ENCODE results near the gene CXCR4.

The CXCR4 gene

DNA sequence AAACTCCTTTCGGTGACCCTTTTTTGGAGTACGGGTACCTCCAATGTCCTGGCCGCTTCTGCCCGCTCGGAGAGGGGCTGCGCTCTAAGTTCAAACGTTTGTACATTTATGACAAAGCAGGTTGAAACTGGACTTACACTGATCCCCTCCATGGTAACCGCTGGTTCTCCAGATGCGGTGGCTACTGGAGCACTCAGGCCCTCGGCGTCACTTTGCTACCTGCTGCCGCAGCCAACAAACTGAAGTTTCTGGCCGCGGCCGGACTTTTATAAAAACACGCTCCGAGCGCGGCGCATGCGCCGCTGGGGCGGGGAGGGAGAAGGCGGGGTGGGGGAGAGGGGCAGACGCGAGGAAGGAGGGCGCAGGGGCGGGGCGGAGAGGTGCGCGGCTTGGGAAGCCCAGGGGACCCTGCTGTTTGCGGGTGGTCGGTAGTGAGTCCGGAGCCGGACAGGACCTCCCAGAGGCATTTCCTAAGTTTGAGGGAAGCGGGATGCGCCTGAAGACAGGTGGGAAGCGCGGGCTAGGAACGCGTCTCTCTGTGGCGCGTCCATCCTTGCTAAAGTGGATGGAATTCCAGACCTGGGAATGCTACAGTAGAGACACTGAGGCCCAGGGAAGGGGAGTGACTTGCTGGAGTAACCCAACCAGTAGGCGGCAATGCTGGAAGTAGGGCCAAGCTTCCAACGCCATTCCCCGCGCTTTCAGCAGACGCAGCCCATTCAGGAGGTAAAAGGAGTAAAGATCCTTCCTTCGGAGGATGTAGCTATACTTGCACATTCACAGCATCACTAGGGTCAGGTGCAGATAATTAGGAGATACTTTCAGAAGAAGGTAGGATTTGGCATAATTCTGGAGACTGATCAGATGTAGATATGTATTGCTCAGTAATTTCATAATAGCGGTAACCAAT is at the start of gene CXCR4:
Gene CXCR4, minus strand, starts transcription at position 241 of the 910 bp plus-strand sequence. Its CDS starts 89 bp downstream, at position 152.
- DNase-seq (ENCODE audit: low read depth in 3 of 3) = peak; percentile 66 to 76 (median 73)

GRCh38 chr2:136164280-136164776 is 46.4 kb upstream of the CXCR4 start:
- no peak for DNase-seq (ENCODE audit: low read depth in 3 of 3)

- no peak for DNase-seq (ENCODE audit: low read depth in 3 of 3)
These were observed 44.5 kb upstream of the CXCR4 start for GRCh38 chr2:136162438-136162837.

- DNase-seq (ENCODE audit: low read depth in 3 of 3) = no peak
These were observed 38.5 kb upstream of the CXCR4 start for GRCh38 chr2:136156411-136156810.

- DNase-seq (ENCODE audit: low read depth in 3 of 3) = no peak
These were observed 36.4 kb upstream of the CXCR4 start for GRCh38 chr2:136154384-136154783.

- no peak for DNase-seq (ENCODE audit: low read depth in 3 of 3)
These were observed 33.3 kb upstream of the CXCR4 start for GRCh38 chr2:136151021-136151971.

DNA sequence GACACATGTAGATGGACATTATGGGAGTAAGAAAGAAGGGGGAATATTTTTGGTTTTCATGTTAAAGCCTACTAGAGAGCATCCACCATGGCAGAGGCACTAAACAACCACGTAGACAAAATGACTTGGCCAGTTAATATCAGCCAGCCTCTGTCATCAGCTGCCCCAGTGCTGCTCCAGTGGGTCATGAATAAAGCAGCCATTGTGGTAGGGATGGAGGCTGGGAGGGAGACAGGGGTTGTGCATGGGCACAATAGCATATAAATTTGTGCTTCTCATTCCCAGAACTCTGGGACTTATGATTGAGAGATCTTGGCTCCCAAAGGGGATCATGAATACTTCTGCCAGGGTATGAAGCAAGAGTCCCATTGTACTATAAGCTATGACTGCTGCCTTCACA is 31.1 kb upstream of the CXCR4 start:
- no peak for DNase-seq (ENCODE audit: low read depth in 3 of 3)

DNA sequence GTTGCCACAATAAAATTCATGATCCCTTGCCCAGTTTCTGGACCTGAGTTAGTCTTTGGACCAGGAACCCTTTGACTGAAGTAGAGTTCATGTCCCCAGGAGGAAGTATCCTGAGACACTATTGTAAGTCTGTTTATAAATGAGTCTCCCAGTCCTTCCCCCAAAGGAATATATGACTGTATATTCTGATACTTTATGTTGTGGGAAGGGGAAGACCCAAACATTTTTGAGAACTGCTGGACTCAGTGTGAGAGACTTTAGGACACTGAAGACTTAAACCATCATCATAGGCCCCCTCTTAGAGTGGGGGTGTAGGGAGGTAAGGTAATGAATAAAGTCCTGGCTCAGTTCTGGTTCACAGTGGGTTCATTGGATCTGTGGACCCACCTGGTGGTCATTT is 28.6 kb upstream of the CXCR4 start:
- no peak for DNase-seq (ENCODE audit: low read depth in 3 of 3)

DNA sequence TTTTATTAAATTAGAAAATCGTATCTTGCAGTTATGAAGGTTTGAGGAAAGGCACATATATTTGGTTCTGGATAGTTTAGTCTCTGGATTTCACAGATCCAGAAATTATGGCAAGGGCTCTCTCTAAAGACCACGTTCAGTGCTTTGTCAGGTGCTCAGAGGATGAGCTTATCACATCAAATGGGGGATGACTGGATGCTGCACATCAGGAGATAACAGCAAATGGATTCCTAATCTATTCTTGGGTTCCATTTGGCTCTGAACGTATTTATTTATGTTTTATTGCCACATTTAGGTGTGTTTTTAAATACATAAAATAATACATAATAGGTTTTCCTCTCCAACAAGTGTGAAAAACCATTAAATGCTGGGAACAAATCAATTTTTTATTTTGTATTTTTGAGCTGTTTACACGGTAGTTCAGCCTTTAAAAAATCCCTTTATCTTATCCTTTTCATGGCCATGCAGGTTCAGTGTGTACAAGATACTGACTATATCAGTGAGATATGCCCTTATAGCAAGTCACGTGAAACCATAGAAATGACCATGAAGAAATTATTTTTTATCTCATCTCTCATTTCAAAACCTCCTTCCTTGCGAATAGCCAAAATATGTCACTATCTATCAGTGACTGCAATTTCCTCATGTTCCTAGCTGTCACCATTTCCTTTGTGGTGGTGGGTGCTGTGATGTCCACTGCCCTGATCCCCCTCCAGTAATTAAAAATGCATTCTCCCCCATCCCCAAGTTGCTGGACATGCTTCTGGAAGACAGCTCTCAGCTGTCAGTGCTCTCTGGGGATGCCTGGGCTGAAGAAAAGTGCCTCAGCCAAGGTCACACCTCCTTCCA is 25.9 kb upstream of the CXCR4 start:
- DNase-seq (ENCODE audit: low read depth in 3 of 3) = no peak

GRCh38 chr2:136141510-136142149 is 23.7 kb upstream of the CXCR4 start:
- DNase-seq (ENCODE audit: low read depth in 3 of 3) = no peak

DNA sequence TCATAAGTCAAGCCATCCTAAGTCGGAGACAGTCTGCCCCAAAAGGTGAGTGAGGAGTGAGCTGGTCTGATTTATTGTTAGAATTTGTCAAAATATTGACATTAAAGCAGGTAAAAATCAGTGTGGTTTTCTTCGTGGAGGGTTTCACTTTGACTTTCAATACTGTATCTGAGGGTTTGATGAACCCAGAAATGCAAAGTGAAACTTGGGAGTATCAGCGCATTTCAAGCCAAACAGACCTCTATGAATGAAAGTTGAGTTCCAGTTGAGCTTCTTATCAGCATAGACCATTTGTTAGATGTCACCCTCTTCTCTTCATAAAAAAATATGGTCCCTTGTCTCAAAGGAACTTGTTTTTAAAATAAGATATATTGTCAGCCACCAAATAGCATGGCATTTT is 21.7 kb upstream of the CXCR4 start:
- DNase-seq (ENCODE audit: low read depth in 3 of 3) = no peak

DNA sequence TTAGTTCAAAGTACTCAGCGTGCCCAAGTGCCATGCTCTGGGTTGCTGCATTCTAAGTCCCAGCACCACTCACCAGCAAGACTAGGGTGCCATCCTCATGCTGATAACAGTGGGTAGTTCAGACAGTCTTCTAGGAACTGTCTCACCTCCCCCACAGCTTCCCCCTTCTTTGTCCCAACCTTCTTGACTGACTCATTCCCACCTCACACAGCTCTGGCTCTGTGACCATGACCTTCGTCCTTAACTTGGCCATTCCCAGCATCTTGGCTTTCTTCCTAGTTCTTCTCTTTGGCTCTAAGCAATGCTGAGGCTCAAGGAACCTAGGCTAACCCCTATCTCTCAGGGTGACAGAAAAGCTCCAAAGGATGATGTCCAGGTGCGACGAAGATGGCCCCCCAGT is 20.0 kb upstream of the CXCR4 start:
- no peak for DNase-seq (ENCODE audit: low read depth in 3 of 3)

DNA sequence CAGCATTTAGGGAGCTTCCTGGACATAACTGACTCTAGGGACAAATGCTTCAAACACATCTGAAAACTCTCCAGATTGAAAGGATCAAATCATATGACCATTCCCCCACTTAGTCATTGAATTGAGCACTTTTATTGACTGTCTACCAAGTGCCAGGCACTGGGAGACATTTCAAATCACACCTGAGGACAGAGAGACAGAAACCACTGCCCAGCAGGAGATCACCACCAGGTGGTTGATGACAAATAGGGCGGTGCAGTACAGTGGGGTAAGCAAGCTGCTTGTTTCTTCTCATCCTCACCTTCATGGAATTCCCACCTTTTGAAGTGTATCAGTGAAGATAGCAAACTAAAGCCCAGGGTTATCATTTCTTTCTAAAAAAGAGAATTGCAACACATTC is 19.0 kb upstream of the CXCR4 start:
- no peak for DNase-seq (ENCODE audit: low read depth in 3 of 3)

GRCh38 chr2:136135921-136136906 is 18.3 kb upstream of the CXCR4 start:
- peak in 1 of 3 donors; percentile 23 for DNase-seq (ENCODE audit: low read depth in 3 of 3)

DNA sequence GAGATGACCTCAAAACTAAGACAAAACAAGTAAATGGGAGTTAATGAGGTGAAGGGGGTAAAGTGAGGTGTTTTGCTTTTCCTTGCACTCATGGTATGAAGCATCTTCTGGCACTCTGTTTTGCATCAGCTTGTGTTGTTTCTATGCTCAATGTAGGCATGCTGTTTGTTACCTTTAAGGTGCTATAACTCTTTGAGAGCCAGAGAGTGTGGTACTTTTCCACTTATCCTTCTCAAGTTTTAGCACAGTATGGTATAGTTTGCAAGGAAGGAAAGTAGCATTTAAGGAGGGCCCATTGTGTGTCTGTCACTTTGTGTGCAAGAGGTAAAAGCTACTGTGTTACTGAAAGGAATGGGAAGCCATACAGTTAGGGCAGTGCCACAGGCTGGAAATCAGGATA is 17.5 kb upstream of the CXCR4 start:
- DNase-seq (ENCODE audit: low read depth in 3 of 3) = no peak

GRCh38 chr2:136134126-136134525 is 16.2 kb upstream of the CXCR4 start:
- DNase-seq (ENCODE audit: low read depth in 3 of 3) = peak in 1 of 3 donors; percentile 50

DNA sequence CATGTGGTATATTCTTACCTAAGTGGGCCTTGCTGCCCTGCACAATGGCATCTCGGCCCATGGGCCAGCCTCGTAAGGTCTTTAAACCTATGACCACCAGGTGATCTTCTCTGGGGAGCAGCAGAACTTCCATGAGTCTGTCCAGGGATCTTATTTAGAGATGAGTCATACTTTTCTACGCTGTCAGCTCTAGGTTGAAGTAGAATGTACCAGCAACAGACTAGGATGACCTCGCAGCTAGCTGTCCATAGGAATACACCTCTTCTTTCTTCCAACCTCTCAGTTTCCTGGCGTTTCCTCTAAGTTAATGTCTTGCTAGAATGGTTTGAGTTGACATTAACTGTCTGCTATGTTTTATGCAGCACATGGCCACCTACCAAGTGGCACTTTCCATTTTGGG is 15.6 kb upstream of the CXCR4 start:
- no peak for DNase-seq (ENCODE audit: low read depth in 3 of 3)

DNA sequence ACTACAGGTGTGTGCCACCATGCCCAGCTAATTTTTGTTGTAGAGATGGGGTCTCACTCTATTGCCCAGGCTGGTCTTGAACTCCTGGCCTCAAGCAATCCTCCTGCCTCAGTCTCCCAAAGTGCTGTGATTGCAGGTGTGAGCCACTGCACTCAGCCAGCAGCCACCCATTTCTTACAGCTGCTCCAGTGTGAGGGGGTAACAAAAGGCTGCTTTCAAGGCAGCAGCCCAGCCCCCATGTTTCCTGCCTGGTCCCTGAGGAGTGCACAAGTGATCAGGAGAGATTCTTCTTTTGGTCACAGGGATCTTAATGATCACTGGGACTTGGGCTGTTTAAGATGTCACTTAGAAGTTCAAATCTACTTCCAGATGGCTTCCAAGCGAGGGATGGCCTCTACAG is 15.2 kb upstream of the CXCR4 start:
- no peak for DNase-seq (ENCODE audit: low read depth in 3 of 3)

DNA sequence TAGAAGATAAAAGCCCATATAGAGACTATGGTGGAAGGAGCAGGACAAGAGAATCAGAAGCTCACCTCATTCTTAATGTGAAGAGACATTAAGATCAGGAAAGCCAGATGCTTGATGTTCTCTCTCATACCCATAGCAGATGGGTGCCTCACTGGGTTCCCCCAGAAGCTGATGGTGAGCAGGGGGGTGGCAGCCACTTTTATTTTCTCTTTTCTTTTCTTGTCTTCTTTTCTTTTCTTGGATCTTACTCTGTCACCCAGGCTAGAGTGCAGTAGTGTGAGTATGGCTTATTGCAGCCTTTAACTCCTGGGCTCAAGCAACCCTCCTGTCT is 14.8 kb upstream of the CXCR4 start:
- no peak for DNase-seq (ENCODE audit: low read depth in 3 of 3)
